ENCODE measurements around the gene COPB2.
"Not testable (repeated sequence)": the region's sequence is repeated elsewhere in the genome, so short reads cannot be mapped to it uniquely, and the experiment has no call there.

Gene COPB2

DNA sequence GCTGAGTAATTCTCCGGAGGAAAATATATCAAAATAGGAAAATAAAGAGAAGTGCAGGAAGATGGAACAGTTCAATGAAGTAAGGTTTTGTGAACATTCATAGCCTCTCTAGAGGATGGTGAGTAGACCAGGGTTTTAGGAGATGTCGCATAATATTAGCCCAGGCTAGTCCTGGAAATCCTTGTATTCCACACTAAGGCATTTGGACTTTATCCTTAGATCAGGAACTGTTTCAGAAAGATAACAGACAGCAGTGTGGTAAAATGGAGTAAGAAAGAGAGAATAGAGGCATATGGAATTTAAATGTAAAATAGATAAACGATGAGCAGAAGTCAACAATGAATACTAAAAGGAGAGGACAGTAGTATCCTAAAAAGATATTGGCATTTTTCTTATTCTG lies 12.1 kb downstream of the COPB2 start:
- DNase-seq, result no peak

DNA sequence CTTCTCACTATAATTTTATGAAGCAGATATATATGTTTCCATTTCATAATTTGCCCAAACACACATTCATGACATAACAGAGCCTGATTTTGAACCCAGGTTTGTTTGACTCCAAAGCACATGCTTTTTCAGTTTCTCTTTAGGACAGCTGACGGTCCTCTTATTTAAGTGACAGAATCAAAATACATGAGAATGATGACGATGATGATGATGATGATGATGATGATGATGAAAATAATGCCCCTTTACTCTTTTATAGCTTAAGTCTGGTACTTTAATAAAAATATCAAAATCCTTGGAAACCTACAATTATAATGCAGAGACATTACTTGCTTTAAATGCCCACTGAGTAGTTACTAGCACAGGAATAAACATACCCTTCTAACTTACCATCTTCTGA lies 15.3 kb downstream of the COPB2 start:
- no peak for DNase-seq

DNA sequence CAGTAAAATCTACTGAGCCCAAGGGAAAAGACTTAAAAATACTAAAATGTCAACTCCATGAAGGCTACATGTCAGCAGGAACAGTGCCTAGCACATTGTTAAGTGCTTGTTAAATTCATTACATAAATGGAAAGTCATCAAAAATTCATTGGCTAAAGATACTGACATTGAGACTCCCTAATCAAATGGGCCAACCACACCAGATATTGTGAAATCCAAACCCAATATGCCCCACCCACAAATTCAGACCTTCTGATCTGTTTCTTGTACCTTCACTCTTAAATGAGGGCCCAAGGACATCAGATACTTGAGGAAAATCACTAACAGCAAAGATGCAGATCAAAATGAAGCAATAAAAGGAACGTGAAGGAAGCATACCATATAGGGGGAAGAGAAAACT lies 24.9 kb downstream of the COPB2 start:
- no peak for DNase-seq

DNA sequence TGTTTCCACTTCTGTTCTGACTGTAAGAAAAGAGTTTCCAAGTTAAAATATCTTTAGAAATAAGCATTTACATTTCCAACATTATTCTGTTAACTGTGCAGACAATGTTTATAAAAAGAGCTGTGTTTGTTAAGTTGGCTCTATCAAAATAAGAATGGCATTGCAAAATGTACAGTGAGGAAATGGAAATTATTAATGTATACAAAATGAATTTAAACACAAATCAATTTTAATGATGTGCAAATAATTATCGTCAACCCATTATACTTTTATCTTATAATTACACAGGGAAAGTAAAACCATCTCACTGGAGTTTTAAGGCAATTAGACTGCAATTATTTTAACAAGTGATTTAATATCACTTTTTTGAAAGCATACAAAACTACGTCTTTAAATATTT lies 28.2 kb downstream of the COPB2 start:
- no peak for DNase-seq

DNA sequence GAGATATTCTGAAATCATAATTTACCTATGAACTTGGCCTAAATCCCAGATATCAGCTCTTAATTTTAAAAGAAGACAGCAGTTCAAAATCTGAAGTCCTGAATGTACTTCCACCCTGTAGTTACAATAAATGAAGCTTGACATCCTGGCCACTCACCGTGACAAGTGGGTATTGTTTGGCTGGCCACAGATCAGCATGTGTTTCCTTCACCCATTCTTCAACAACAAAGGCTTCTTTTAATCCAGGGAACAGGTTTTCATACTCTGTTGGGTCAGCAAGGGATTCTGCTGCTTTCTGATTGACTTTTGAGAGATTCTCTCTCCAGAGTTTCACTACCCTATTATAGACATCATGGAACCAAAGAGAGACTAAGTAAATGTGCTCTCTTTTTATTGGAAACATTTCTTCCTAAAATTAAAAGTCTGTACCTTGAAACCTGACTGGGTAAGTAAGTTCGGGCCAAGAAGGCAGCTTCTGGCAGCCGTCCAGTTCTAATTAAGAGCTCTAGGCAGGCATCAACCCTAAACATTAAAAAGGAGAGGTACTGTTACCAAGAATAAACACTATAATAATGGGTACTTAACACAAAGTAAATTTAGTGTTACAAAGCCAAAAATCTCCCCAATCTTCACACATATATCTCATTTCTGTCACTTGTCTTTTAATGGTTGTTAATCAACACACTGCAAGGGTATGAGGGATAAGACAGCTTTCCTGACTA lies 30.4 kb downstream of the COPB2 start:
- no peak for DNase-seq

DNA sequence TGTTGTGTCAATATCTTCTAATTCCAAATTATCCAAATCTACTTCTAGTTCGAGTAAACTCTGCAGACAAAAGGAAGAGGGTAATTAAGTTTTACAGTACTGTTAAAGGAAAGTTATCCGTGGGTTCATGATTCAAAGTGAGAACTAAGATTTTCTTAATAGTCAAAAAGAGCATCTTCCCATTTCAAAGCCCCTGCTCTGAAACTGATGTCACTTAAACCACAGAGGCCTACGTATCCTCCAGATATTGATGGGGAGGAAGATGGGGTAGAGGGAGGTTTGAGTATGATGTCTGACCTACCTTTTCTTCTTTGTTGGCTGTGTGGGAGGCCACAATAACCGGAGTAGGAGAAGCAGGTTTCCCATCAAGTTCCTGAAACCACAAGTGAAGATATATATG lies 31.5 kb downstream of the COPB2 start:
- DNase-seq, result no peak

DNA sequence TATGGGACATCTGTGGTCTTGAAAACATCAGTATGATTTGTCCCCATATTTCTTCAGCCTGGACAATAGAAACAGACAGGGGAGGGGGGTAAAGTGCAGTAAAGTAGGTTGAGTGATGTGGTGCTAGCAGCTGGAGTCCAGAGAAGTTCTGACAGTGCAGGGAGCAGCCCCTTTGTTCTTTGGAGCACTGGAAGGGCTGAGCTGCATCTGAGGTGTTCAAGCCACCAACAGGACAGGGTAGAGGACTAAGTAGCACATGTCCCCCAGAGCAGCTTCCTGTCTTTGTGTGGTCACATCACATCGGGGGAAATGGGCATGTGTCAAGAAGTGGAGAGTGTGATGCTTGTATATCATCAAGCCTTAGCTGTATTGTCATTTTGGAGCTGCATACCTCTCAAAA lies 33.6 kb downstream of the COPB2 start:
- DNase-seq, result no peak

DNA sequence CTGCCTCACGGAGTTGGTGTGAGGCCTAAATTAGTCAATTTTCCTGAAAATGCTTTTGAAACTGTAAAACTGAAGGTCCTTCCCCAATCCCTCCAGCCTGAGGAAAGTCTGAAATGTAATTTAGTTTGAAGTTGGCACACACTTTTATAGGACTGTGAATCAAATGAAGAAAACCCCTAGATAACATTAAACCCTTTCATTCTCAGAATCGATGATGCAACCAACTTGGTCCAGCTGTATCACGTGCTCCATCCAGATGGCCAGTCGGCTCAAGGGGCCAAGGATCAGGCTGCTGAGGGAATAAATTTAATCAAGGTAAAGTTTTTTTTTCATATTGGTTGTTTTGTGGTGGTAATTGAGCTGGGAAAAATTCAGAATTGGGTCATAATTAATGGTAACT lies 34.0 kb downstream of the COPB2 start:
- DNase-seq, result no peak

DNA sequence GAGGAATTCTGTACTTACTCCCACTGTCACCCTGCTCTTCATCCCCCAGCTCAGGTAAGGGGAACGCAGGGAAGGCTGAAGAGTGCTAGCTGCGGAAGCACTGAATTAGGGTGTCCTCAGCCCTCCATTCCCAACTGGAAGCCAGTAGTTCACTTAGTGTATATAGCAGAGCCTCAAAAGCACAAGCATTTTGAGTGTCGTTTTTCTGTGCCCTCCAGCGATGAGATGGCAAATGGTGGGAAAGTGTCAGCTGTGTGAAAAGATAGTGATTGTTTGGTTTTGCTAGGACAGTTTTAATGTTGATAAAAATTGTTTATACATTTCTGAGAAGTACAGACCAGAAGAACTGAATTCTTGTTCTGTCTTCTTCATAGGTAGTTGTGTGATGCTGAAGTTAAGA lies 34.8 kb downstream of the COPB2 start:
- DNase-seq, result no peak

DNA sequence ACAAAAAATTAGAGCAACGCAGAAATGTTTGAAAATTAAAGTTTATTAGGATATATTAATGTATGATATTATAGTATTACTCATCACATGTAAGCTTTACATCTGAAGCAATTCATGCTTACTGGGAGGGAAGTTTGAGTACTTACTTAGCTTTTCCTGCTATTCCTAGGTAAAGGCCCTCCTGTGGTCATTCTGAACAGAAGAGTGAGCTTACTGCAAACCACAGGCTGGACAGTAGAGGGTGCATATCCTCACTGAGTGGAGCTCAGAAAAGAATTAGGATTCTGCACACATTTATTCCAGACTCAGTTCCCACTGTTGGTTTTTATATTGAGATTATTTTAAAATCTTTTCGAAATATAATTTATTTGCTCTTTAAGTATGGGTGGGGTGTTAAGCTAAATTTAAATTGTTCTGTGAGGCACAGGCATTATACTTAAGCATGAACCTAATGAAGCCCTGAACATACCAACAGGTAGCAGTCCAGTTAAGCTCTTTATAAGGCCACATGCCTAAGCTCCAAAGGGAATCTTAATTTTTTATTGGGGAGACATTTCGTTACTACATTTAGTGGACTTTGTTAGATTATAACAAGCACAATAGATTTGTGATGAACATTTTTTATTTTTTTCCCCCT lies 35.4 kb downstream of the COPB2 start:
- no peak for DNase-seq

DNA sequence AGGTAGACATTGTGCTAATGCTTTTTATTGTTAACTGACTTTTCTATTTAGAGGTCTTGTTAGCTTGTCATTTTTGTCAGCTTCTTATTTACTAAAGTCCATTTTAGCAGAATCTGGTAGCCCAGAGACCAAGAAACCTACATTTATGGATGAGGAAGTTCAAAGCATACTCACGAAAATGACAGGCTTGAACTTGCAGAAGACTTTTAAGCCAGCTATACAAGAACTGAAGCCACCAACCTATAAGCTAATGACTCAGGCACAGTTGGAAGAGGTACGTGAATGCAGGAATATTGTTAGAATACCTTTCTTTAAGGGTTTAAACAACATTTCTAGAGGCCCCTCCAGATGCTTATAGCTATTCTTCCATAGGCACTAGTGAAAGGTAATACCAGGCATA lies 42.7 kb downstream of the COPB2 start:
- no peak for DNase-seq

DNA sequence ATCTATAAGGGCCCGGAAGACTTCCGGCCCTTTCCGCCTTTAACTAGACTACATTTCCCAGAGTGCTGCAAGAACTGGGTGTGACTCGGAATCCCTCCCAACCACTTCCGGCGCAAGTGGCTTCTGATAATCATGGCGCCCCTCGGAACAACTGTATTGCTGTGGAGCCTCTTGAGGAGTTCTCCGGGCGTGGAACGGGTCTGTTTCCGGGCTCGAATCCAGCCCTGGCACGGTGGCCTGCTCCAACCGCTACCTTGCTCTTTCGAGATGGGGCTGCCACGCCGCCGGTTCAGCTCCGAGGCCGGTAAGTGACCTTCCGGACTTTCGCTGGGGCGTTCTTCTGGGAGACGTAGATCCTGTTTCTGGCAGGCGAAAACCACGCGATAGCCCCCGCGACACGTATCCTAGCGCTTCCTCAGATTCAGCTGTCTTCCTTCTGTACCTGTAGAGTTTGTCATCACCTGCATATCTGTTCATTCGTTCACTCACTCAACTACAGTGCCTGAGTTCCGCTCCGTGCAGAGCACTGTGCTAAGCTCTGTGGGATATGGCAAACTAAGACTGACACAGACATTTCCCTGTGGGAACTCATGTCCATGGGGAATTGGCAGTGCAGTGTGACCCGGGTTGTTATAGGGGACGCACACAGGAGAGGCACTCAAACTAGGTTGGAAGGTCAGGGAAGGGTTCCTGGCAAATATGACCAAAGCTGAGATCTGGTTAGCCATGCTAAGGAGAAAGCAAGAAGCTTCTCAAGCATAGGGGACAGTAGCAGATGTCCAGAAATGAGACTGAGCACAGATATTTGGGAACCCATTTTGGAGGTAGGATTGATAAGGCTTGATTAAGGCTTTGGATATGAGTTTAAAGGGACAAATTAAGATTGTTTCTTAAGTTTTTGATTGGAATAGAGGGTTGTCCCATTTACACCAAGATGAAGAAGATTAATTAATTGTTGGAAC lies 45.3 kb downstream of the COPB2 start, which contains the start of gene MRPS22:
TSS of gene MRPS22 (plus strand) at position 126 of the 962 bp plus-strand sequence. CDS start at position 133, 7 bp downstream.
- peak; percentile 72 for DNase-seq

DNA sequence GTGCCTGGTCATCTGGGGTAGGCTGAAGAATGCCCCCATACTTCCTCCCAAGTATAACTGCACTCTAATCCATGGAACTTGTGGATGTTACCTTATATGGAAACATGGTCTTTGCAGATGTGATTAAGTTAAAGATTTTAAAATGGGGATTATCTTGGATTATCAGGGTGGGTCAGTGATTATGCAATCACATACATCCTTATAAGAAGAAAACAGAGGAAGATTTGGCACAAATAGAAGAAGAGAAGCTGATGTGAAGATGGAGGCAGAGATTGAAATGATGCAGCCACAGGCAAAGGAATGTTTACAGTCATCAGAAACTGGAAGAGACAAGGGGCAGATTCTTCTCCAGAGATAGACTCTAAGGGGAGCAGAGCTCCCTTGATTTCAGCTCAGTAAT lies 47.4 kb downstream of the COPB2 start:
- no peak for DNase-seq

DNA sequence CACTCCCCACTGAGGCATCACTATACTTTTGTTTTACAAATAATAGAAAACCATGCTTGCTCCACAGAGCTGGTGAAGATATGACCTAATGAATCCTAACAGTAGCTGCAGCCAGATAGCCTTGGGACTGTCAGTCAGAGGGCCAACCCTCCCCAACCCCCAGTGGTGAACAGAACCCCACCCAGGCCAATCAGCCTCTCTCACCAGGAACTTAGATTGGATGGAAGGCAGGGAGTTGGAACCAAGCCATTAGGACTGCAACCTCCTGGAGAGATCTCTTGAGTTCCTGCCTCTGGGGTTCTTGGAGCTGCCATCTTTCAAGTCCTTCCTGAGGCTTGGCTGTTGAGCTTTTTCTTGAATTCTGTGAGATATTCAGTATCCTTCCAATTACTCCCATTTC lies 48.7 kb downstream of the COPB2 start:
- no peak for DNase-seq

DNA sequence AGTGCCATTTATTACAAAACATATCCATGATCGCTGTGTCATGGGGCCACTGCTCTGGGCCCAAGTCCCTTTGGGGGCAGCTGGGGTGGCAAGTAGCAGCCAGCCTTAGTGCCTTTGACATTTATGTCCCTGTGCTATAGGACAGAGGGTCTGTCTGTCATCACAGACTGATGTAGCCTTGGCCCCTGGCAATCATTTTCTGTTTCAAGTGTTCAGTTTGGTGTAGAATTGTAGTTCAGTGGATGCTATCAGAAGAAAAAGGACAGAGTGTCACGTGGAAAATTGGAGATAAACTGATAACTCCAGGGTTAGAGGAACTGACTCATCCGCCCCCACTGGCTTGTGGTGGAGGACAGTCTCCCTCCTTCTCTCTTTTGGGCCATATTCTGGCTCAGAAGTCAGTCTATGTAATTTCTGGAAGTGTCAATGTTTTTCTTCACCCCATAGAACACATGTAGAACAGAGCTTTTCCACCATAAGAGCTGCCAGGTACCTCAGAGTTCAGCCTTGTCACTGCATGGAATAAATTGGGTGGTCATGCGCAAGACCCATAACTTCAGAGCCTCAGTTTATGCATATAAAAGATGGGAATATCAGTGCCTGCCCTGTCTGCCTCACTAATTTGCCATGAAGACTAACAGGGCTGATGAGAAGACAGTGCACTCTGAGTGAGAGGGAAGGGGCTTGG lies 50.1 kb downstream of the COPB2 start:
- DNase-seq, result no peak

DNA sequence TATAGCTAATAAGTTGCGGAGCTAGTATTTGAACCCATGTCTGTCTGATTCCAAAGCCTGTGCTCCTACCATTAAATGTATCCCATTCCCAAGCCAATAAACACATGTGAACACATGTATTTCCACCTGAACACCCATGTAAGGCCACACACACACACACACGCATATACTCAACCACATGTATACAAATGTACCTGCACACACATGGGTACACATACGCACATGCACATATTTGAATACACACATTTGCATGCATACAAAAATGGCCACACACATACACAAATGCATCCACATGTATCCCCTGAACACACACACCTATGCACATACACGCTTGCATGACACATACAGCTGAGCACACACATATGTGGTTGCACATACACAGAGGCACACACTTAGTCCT lies 51.0 kb downstream of the COPB2 start:
- DNase-seq, result no peak

DNA sequence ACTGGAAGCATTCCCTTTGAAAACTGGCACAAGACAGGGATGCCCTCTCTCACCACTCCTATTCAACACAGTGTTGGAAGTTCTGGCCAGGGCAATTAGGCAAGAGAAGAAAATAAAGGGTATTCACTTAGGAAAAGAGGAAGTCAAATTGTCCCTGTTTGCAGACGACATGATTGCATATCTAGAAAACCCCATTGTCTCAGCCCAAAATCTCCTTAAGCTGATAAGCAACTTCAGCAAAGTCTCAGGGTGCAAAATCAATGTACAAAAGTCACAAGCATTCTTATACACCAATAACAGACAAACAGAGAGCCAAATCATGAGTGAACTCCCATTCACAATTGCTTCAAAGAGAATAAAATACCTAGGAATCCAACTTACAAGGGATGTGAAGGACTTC lies 54.8 kb downstream of the COPB2 start:
- DNase-seq, result not testable (repeated sequence)

DNA sequence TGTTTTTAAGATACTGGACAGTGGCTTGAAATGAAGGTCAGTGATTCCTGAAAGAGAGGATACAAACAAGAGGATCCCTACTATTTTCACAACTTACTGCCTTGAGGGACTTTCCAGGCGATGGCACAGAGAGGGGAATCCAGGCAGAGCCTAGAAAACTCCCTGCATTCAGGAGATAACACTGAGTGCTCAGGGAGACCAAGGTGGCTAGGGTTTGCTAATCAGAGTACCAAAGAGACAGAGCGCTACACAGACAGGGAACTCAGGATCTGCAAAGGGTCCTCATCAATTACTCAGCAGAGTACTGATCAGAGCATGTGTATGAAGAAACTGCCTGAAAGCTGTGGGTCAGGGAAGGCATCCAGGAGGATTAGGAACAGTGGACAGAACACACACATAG lies 57.4 kb downstream of the COPB2 start:
- no peak for DNase-seq

DNA sequence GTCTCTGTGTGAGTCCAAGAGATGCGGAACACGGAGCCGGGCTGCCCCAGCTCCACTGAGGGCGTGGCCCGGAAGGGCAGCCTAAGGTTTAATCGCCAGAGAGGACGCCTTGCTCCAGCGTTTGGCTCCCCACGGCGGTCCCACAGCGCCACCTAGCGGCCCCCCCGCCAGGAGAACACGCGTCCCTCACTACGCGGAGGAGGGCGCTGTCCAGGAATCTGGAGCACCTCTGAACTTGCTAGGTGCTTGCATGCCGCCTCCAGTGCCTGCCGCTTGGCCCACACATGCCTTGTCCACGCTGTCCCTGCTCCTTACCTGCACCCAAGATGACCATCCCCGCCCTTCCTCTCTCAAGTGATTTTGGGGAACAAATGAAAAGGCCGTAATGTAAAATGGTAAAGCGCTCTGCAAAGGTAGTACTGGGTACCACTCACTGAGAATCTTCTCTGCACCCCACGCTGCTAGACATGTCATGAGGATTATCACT lies 60.0 kb downstream of the COPB2 start:
- DNase-seq, result peak; percentile 88

DNA sequence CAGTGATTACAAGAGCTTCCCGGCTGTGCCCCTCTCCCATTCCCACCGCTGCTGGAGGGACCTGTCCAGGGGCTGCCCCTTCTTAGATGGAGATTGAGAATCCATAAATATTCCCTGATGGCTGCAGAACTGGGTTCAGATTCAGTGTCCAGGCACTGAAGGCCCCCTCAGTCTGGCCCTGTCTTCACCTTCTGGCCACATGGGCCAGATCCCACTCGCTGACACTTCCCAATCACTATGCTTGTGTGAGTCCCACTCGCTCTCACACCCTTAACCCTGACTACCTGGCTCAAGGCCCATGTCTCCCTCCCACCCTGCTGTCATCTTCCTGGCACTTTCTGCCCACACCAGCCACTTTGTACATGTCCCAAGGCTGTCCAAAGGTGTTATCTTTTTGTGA lies 61.1 kb downstream of the COPB2 start:
- no peak for DNase-seq

DNA sequence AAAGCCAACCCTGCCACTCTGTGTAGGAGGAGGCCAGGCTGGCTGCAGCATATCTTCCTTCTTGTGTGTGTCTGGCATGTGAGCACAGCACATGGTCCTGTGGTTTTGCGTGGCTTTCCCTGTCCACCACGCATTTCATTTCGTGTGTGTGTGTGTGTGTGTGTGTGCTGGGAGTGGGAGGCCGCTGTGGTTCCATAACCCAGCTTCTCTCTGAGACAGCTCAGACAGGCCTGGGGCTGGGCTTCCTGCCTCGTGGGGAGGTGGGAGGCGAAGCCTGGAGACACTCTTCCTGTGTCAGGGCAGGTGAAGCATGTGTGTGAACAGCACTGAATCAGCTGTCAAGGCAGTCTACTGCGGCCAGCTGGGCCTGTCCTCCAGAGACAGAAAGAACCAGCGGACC lies 61.6 kb downstream of the COPB2 start:
- DNase-seq, result no peak

DNA sequence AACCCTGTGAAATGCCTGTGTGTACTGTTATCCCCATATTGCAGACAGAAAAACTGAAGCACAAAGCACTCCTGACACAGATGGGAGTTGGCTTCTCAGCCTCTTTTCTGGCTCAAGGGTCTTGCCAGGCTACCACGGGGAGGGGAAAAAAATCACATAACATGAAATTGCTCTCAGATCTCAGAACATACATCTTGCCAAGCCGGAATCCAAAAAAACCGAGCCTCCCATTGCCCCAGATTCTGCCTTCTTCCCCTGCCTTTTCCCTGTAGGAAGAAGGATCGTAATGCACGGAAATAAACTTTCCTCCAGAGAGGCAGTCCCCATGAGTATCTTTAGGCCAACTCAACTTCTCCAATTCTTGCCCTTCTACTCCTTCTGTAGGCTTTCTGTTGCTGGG lies 62.2 kb downstream of the COPB2 start:
- DNase-seq, result no peak

DNA sequence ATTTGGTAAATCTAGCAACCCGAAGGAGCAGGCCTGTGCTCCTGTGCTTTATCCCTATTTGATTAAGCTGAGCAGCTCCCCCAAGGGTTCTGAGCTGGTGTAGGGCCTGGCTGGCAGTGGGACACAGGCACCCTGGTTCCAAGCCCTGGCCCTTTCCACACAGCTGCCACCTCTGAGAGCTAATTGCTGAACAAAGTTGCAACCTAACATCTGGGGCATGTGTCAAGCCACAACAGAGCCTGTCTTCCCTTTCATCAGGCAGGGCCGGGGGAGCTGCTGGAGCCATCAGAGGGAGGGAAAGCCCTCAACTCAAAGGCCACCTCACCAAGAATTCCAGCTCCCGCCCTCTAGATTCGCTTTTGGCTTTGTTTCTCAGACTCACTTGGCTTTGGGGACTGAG lies 62.7 kb downstream of the COPB2 start:
- no peak for DNase-seq

All from 8988T (cell line).